Stomach (tissue), 9 donors: ENCODE measurements around the gene UBXN1. TPM values are rescaled to one million over a fixed set of nuclear protein-coding genes. Genes with fewer than 3 reads are reported as not detected.
"Not testable (repeated sequence)": the region's sequence is repeated elsewhere in the genome, so short reads cannot be mapped to it uniquely, and the experiment has no call there.

Source experiments
- DNase-seq, 2 donors: peaks; one replicate each; pipeline versions ENCODE4 v3.0.0 to v3.0.0-alpha.2; 2013 to 2019
- H3K27ac ChIP-seq, 5 donors: fragments of 200-600 bp in 4 of 5; sonication (generic) in 4 of 5; one replicate each; pipeline ENCODE4 v1.5.1; 2013 to 2019; ENCODE audit warnings: mild to moderate bottlenecking in 1 of 5, moderate library complexity in 1 of 5
- H3K27me3 ChIP-seq, 3 donors: fragments of 200-600 bp; sonication (generic); one replicate each; pipeline ENCODE4 v1.5.1; 2017 to 2019; ENCODE audit warnings: mixed run types in 1 of 3
- H3K36me3 ChIP-seq, 4 donors: fragments of 200-600 bp; sonication (generic); 1 replicate in 3 of 4; 2 replicates in 1 of 4; pipeline ENCODE4 v1.5.1; 2016 to 2019
- H3K4me1 ChIP-seq, 4 donors: fragments of 200-600 bp; sonication (generic); one replicate each; pipeline ENCODE4 v1.5.1; 2016 to 2019
- H3K4me3 ChIP-seq, 4 donors: fragments of 200-600 bp; sonication (generic) in 3 of 4; one replicate each; pipeline ENCODE4 v1.5.1; 2016 to 2019; ENCODE audit warnings: mild to moderate bottlenecking in 1 of 4
- H3K9me3 ChIP-seq, 4 donors: fragments of 200-600 bp; sonication (generic); one replicate each; pipeline ENCODE4 v1.5.1; 2016 to 2019
- EP300 ChIP-seq: sonication (generic); formaldehyde crosslinking; IDR thresholded peaks from one replicate; pipeline ENCODE4 v1.6.1; 2017; ENCODE audit warnings: antibody characterized with exemption
- POLR2A ChIP-seq, 4 donors: fragments of 450-650 bp; IDR thresholded peaks; one replicate each; pipeline ENCODE4 v1.6.1; 2016; ENCODE audit warnings: antibody characterized with exemption in 4 of 4, control low read depth in 2 of 4, mild to moderate bottlenecking in 1 of 4, moderate library complexity in 1 of 4
- POLR2AphosphoS5 ChIP-seq, 3 donors: sonication (generic); formaldehyde crosslinking; IDR thresholded peaks; one replicate each; pipeline ENCODE4 v1.6.1; 2016; ENCODE audit warnings: antibody characterized with exemption in 3 of 3
- WGBS, 5 donors: extraction: QIAGEN DNeasy Blood & Tissue Kit in 3 of 5; methylation state at CpG; one replicate each; pipeline versions ENCODE4 v1.1.5 to v1.1.7; 2013 to 2018; 5-methylcytosine and 5-hydroxymethylcytosine counted together
- intact Hi-C: fragments of 100-400 bp; cut with DNase I; formaldehyde crosslinking; loops from one replicate; pipeline ENCODE4 v1.15.1; 2023; ENCODE audit warnings: low total_unique reads
- polyA plus RNA-seq, 3 donors: library from polyadenylated mRNA; stranded (reverse); fragments of 200-250 nt; gene quantifications; one replicate each; pipeline ENCODE4 v1.2.3, GENCODE V29; 2013
- total RNA-seq, 5 donors: library from RNA; depleted of rRNA; stranded (reverse); fragments of >200 nt; gene quantifications; one replicate each; pipeline versions ENCODE4 v1.1.0 to v1.2.3, GENCODE V29; 2014 to 2016
- TF ChIP-seq, protein P1 (sequence below), 7 experiments: fragments of 450-650 bp in 4 of 7; fragments of 200-600 bp in 3 of 7; sonication (generic) in 3 of 7; IDR thresholded peaks; one replicate each; pipeline ENCODE4 v1.5.1; 2016 to 2019; ENCODE audit warnings: antibody characterized with exemption in 7 of 7, control low read depth in 2 of 7, mild to moderate bottlenecking in 1 of 7
- donor health status: healthy with polysubstance abuse.
- donor health status: Bipolar disorder and iron deficiency.
- donor health status: healthy.

UBXN1 gene
- total and polyA plus RNA-seq, 8 donors: 78.6 to 236 (median 163) TPM

DNA sequence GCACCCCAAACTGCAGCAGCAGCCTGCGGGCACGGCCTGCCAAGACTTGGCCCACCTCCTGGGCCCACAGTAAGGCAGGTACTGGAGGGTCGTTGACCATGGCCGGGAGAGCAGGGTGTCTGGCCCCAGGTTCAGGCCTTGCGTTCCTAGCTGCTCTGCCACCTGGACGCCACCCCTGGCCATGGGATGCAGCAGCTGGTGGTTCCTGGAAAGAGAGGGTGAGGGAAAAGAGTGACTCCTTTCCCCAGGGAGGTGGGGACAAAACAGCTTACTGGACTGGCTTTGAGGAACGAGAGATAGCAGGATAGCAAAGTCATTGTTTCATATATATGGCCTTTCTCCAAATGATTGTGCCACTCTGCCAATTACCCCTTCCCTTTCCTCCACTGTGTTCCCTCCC is 26.5 kb upstream of the UBXN1 start:
- no peaks in the 10 kb centered on the region for H3K27me3 ChIP-seq
- DNase-seq: peak in 1 of 2 donors; percentile 64
- H3K4me1 ChIP-seq: peaks cover 40 to 52% (median 46%) of the 10 kb centered on the region in 4 donors
- intact Hi-C loops: no loop called here
- WGBS, 5 donors: 16 to 41% (median 33%) methylated on average over 7 of the region's 7 CpGs
- no peaks in the 10 kb centered on the region for H3K9me3 ChIP-seq
- peak overlapping the region; percentile 81 to 94 (median 89) for H3K27ac ChIP-seq
- peaks cover 0 to 25% (median 19%) of the 10 kb centered on the region in 4 donors for H3K36me3 ChIP-seq
- TF ChIP-seq POLR2AphosphoS5 (IDR thresholded peaks at IDR 0.05) (no peak), EP300 (no peak), POLR2A (IDR thresholded peaks at IDR 0.05) (no peak)
- TF ChIP-seq, protein P1, sequence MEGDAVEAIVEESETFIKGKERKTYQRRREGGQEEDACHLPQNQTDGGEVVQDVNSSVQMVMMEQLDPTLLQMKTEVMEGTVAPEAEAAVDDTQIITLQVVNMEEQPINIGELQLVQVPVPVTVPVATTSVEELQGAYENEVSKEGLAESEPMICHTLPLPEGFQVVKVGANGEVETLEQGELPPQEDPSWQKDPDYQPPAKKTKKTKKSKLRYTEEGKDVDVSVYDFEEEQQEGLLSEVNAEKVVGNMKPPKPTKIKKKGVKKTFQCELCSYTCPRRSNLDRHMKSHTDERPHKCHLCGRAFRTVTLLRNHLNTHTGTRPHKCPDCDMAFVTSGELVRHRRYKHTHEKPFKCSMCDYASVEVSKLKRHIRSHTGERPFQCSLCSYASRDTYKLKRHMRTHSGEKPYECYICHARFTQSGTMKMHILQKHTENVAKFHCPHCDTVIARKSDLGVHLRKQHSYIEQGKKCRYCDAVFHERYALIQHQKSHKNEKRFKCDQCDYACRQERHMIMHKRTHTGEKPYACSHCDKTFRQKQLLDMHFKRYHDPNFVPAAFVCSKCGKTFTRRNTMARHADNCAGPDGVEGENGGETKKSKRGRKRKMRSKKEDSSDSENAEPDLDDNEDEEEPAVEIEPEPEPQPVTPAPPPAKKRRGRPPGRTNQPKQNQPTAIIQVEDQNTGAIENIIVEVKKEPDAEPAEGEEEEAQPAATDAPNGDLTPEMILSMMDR (IDR thresholded peaks at IDR 0.05): no peak
- peak overlapping the region; percentile 65 to 87 (median 80) for H3K4me3 ChIP-seq

DNA sequence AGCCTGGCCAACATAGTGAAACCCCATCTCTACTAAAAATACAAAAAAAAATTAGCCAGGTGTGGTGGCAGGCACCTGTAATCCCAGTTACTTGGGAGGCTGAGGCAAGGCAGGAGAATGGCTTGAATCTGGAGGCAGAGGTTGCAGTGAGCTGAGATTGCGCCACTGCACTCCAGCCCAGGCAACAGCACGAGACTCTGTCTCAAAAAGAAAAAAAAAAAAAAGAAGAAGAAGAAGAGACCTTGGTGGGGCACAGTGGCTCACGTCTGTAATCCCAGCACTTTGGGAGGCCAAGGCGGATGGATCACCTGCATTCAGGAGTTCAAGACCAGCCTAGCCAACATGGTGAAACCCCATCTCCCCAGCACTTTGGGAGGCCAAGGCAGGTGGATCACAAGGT is 25.0 kb upstream of the UBXN1 start:
- 87 to 96% (median 91%) methylated on average over 4 of the region's 4 CpGs for WGBS, 5 donors
- DNase-seq, intact Hi-C loops, H3K9me3 ChIP-seq, H3K4me3 ChIP-seq, H3K27me3 ChIP-seq, H3K27ac ChIP-seq: not testable (repeated sequence)
- Histone ChIP-seq H3K4me1 (peaks cover 31 to 42% (median 38%) of the 10 kb centered on the region in 4 donors), H3K36me3 (peaks cover 0 to 27% (median 19%) of the 10 kb centered on the region in 4 donors)

DNA sequence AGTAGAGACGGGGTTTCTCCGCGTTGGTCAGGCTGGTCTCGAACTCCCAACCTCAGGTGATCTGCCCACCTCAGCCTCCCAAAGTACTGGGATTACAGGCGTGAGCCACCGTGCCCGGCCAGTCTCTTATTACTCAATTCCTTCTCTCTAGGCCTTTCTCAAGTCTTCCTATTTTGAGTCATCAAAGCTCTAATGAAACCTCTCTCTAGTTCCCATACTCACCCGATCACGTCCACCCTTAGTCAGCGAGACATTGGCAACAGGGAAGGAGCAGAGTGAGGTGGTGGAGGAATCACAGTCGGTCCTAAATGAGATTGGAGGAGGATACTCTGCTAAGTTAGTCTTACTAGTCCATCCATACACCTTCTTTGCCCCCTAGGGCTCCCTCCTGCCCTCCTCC is 23.4 kb upstream of the UBXN1 start:
- Histone ChIP-seq H3K4me3 (no peak overlapping the region), H3K4me1 (peaks cover 20 to 26% (median 23%) of the 10 kb centered on the region in 4 donors), H3K27me3 (no peaks in the 10 kb centered on the region), H3K27ac (no peak overlapping the region), H3K36me3 (peaks cover 0 to 27% (median 21%) of the 10 kb centered on the region in 4 donors), H3K9me3 (no peaks in the 10 kb centered on the region)
- intact Hi-C loops: no loop called here
- TF ChIP-seq, protein P1 (IDR thresholded peaks at IDR 0.05): no peak
- no peak for TF ChIP-seq EP300
- TF ChIP-seq POLR2AphosphoS5 (IDR thresholded peaks at IDR 0.05): no peak
- no peak for TF ChIP-seq POLR2A (IDR thresholded peaks at IDR 0.05)
- 82 to 92% (median 90%) methylated on average over 9 to 11 of the region's 11 CpGs for WGBS, 5 donors
- no peak for DNase-seq

DNA sequence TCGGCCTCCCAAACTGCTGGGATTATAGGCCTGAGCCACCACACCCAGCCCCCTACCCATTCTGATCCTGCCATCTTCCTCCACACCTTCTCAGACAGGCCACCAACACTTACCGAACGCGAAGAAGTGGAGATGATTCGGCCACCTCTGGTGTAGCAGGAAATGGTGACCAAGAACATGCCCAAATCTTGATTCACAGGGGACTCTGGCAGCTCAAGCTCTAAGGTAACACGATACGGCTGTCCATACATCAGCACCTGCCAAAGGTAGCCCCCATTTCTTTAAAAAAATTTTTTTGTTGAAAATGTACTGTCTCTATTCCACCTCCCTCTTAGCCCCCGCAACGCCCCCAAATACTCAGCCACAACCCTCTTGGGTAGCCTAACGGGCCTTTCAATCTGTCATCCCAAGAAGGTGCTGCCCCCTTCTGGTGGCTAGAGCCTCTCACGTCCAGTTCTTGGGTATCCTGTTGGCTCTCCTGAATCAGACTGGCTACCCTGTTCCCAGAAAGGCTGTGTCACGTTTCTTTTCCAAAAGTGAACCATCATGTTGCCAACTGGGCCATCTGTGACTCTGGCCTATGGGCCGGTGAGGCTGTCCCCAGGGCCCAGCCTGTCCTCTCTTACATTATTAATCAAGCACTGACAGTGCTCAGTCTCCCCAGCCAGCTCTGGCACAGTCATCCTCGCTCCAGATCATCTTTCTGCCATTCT is 15.7 kb upstream of the UBXN1 start:
- Histone ChIP-seq H3K4me1 (peaks cover 0 to 9% (median 4%) of the 10 kb centered on the region in 4 donors), H3K4me3 (no peak overlapping the region), H3K36me3 (peaks cover 31 to 50% (median 49%) of the 10 kb centered on the region in 4 donors), H3K9me3 (no peaks in the 10 kb centered on the region), H3K27ac (no peak overlapping the region), H3K27me3 (no peaks in the 10 kb centered on the region)
- TF ChIP-seq POLR2A (IDR thresholded peaks at IDR 0.05): no peak
- TF ChIP-seq EP300: no peak
- TF ChIP-seq, protein P1 (IDR thresholded peaks at IDR 0.05): peak in 5 of 7 experiments; percentile 51 to 79 (median 71)
- peak in 1 of 3 donors; percentile 66 for TF ChIP-seq POLR2AphosphoS5 (IDR thresholded peaks at IDR 0.05)
- peak; percentile 85 to 92 for DNase-seq
- WGBS, 5 donors: 44 to 55% (median 50%) methylated on average over 14 of the region's 14 CpGs
- intact Hi-C loops: loop anchor here (10.0 kb wide), 1 partner anchor 300 kb away; no protein-coding TSS in a partner anchor

DNA sequence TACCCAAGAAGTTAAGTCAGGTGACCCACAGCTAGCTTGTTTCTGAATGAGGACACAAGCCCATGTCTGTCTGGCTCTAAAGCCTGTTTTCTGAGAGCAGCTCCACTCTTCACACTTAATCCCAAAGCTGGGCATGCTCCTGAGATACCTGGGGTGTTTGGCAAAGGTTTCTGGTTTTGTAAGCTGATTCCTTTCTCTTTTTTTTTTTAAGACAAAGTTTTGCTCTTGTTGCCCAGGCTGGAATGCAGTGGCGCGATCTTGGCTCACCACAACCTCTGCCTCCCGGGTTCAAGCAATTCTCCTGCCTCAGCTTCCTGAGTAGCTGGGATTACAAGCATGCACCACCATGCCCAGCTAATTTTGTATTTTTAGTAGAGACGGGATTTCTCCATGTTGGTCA is 14.8 kb upstream of the UBXN1 start:
- not testable (repeated sequence) for H3K4me3 ChIP-seq, H3K27ac ChIP-seq, H3K9me3 ChIP-seq, H3K27me3 ChIP-seq, DNase-seq
- WGBS, 5 donors: 75 to 89% (median 83%) methylated on average over 4 of the region's 4 CpGs
- H3K36me3 ChIP-seq: peaks cover 31 to 50% (median 49%) of the 10 kb centered on the region in 4 donors
- intact Hi-C loops: loop anchor here (10.0 kb wide), 1 partner anchor 299 kb away; no protein-coding TSS in a partner anchor
- peaks cover 0 to 10% (median 4%) of the 10 kb centered on the region in 4 donors for H3K4me1 ChIP-seq
